Measurements from ENCODE around the gene PTAR1.

DNA sequence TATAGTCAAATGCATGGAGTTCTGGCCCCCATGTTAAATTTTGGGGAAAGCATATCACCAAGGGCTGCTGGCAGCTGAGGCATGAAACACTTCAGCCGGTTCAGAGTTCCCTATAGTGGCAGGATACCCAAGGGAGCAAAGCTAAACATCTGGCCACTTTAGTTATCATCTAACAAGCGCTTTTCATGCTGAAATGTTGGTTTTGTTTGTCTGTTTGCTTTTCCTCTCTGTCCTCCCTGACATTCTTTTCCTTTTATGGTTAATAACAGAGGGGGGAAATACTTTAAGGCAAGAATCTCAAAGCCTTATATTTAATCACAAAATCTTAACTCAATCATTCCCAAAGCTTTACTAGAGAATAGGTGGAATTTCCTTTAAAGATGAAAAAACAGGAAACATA lies 99.5 kb downstream of the PTAR1 start:
- TF ChIP-seq CTCF (IDR thresholded peaks at IDR 0.05) (no peak), POLR2A (IDR thresholded peaks at IDR 0.05) (no peak)
